Fibroblast of the conjunctiva (primary cell): ENCODE measurements around the gene ITSN2.

Source experiments
- DNase-seq: peaks from one replicate; pipeline ENCODE4 v3.0.0-alpha.2; 2010; ENCODE audit warnings: low read depth

The ITSN2 gene

DNA sequence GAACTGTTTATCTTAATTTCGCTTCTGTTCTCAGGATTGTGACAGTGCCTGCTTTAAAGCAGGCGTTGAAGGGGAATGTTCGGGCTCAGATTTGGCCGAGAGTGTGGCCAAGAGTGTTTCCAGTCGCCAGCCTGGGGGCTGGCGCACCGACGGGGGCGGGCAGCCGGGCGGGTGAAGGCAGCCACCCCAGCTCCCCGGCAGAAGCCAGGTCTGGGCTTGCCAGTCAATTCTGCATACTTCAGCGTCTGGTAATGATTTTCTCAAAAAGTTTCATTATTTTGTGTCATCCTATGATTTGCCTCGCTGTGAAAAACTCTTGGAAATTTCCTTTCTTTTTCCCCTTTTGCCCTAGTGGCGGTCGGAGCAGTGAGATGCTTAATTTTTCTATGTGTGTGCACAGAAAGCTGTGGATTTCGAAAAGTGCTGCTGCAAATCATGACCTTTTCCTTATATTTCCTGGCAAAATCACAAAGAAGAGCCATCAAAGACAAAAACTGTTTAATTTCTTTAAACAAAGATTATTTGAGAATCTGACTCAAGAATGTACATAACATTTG, 184.6 kb downstream of the ITSN2 start:
- no peak for DNase-seq

DNA sequence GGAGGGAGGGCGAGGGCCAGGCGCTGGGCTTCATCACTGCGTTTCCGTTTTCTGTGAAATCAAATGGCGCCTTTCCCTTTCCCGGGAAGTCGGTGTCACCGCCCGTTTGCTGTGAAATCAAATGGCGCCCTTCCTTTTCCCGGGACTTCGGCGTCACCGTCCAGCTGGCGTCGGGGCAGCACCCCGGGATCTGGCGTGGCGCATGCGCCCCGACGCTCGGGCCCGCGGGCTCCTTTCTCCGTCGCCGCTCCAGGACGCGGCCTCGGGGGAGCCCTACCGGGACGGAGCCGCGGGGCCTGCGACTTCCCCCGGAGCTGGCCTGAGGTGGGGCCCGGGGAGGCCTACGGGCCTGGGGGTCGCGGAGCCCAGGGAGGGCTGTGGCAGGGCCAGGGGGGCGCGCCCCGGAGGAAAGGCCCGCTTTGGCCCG, 185.5 kb downstream of the ITSN2 start, which contains the start of gene FAM228A:
FAM228A (plus strand) TSS at position 203 of the 427 bp plus-strand sequence. CDS start 428 bp downstream, outside the sequence.
- DNase-seq, result no peak

DNA sequence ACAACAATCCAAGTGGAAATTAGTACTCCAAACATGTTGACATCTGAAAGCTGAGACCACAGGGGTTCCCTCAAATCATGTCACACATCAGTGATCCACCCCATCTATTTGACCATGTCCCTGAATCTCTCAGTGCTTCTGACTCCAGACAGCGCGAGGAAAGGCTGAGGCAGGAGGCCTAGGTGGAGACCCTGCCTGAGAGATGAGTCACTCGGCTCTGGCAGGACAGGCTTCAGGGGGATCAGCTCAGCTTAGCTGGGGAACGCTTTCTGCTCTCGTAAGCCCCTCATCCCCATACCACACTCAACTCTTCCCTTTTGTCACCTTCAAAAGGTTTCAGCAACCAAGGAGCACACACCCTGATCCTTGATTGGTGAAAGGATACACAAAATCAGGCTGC, 191.3 kb downstream of the ITSN2 start:
- no peak for DNase-seq

DNA sequence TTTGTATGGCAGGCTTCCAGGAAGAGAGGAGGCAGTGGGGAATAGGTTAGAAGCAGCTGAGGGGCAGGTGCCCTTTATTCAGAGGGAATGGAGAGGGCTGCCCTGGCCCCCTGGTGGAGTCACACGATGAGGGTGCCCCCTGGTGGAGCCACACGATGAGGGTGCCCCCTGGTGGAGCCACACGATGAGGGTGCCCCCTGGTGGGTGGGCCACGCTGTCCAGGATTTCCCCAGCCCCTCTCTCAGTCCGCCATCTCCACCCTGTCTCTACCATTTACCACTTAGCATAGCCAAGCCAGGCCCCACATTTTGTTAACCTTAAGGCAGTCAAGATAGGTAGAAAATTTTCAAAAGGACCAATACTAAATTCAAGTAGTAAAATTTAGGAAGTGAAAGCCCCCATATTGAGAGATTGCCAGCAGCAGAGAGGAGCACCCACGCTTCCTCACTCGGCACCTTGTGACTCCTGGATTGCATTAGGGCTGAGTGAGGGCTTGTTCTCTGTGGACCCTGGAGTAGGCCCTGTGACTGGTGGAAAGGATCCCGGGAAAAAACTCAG, 195.8 kb downstream of the ITSN2 start:
- DNase-seq, result no peak

DNA sequence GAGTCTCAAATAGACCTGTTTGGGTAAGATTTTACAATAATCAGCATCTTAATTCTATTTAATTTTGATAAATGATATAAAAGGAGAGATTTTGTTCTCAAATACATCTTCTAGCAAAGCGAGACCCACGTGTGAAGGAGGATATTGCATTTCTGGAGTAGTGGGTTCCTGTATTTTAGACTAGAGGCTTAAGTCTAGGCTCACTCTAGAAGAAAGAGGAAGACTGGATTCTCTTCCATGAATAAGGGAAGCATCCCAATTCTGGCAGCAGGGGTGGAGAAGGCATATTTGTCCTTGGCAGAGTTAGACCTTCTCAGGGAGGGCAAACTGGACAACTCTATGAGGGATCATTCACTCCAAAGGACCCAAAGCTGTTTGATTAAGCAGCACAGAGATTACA, 196.7 kb downstream of the ITSN2 start:
- DNase-seq, result no peak

DNA sequence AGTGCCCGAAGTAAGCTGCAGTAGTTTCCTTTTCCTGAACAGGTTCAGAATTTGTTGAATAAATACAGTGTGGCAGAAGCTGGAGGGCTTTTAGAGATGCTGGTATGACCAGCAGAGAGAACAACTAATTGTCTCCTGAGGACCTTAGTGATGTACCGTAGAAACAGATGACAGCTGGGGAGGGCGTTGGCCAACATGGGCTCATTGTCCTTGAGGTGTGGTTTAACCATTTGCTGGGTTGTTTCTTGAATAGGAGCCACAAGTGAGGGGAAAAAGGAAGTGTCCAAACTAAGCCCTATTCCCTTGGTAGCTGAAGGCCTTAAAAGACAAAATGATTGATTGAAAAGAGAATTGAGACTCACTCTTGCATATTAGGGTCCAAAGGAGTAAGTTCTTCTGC, 197.2 kb downstream of the ITSN2 start:
- DNase-seq, result no peak

GRCh38 chr2:24162494-24162893, 197.8 kb downstream of the ITSN2 start:
- no peak for DNase-seq

DNA sequence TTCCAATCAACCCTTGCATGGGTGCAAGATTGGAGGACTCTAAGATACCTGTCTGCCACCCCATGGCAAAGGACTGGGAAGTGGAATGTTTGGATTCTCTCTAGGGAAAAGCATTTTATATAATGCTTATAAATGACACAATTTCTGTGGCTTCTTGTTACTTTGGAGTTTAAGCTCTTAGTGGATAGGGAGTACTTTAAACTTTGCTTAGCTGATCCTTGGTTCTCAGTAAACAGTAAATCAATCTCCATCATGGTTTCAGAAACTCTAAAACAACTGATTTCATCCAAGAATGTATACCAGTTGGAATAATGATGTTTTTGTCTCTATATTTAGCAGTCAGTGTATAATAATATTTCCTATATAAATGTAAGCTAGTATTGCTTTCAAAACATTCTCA, 199.6 kb downstream of the ITSN2 start:
- no peak for DNase-seq

- no peak for DNase-seq
These were observed 200.6 kb downstream of the ITSN2 start for GRCh38 chr2:24159708-24160107.

- no peak for DNase-seq
These were observed 202.2 kb downstream of the ITSN2 start for GRCh38 chr2:24158131-24158530.

GRCh38 chr2:24153478-24153877, 206.9 kb downstream of the ITSN2 start:
- no peak for DNase-seq
